Common myeloid progenitor, CD34-positive (primary cell): ENCODE data around the gene SPAG7.

Experiments used
- CTCF ChIA-PET: fragments of 350-600 bp; sonication (Branson Sonifier 250); formaldehyde crosslinking; loops from one replicate; lab custom pipeline; 2021; ENCODE audit warnings: antibody characterized with exemption; lab: Charles Lee
- POLR2A ChIA-PET: fragments of 350-600 bp; sonication (Branson Sonifier 250); formaldehyde crosslinking; loops from one replicate; lab custom pipeline; 2021; ENCODE audit warnings: antibody characterized with exemption; lab: Charles Lee
- DNase-seq, 3 donors: peaks; one replicate each; pipeline versions ENCODE4 v3.0.0 to v3.0.0-alpha.2; 2013
- H3K27ac ChIP-seq, 2 experiments: 1 replicate in 1 of 2; 2 replicates in 1 of 2; pipeline ENCODE4 v1.7.0; 2013; ENCODE audit warnings: inconsistent platforms in 2 of 2, low read length in 2 of 2, mild to moderate bottlenecking in 2 of 2, low read depth in 1 of 2, moderate library complexity in 1 of 2; ENCODE audit not compliant: severe bottlenecking in 2 of 2, insufficient read depth in 1 of 2, poor library complexity in 1 of 2
- H3K27me3 ChIP-seq, 5 experiments: replicated peaks in 2 of 5; 1 replicate in 3 of 5; 2 replicates in 2 of 5; pipeline versions ENCODE4 v1.6.1 to v1.7.0; 2013; ENCODE audit warnings: low read length in 4 of 5, mild to moderate bottlenecking in 2 of 5, moderate library complexity in 2 of 5, inconsistent platforms in 1 of 5; ENCODE audit not compliant: insufficient read depth in 5 of 5, control insufficient read depth in 4 of 5
- H3K36me3 ChIP-seq, 4 experiments: 1 replicate in 2 of 4; 2 replicates in 2 of 4; pipeline versions ENCODE4 v1.6.1 to v1.7.0; 2013; ENCODE audit warnings: low read length in 3 of 4, control low read depth in 1 of 4, mild to moderate bottlenecking in 1 of 4; ENCODE audit not compliant: control insufficient read depth in 4 of 4, insufficient read depth in 4 of 4
- H3K4me1 ChIP-seq, 4 experiments: 1 replicate in 3 of 4; 2 replicates in 1 of 4; pipeline versions ENCODE4 v1.6.1 to v1.7.1; 2013; ENCODE audit warnings: low read length in 3 of 4, mild to moderate bottlenecking in 3 of 4, control low read depth in 1 of 4, inconsistent platforms in 1 of 4, moderate library complexity in 1 of 4; ENCODE audit not compliant: control insufficient read depth in 4 of 4, insufficient read depth in 4 of 4; ENCODE audit errors: control extremely low read depth in 1 of 4
- H3K4me3 ChIP-seq, 7 experiments: 1 replicate in 4 of 7; 2 replicates in 3 of 7; pipeline versions ENCODE4 v1.5.1 to v1.7.0; 2013; ENCODE audit warnings: mild to moderate bottlenecking in 7 of 7, low read length in 6 of 7, moderate library complexity in 6 of 7, inconsistent platforms in 2 of 7, low read depth in 2 of 7, control low read depth in 1 of 7; ENCODE audit not compliant: insufficient read depth in 4 of 7, control insufficient read depth in 1 of 7; ENCODE audit errors: extremely low read depth in 1 of 7
- H3K9me3 ChIP-seq, 5 experiments: 1 replicate in 4 of 5; 2 replicates in 1 of 5; pipeline versions ENCODE4 v1.6.1 to v1.7.1; 2013; ENCODE audit warnings: low read length in 4 of 5, mild to moderate bottlenecking in 2 of 5, inconsistent platforms in 1 of 5, low read depth in 1 of 5, moderate library complexity in 1 of 5; ENCODE audit not compliant: control insufficient read depth in 4 of 5, insufficient read depth in 2 of 5; ENCODE audit errors: control extremely low read depth in 1 of 5
- WGBS: methylation state at CpG from one replicate; pipeline ENCODE4 v1.1.5; 2013; ENCODE audit not compliant: insufficient coverage; 5-methylcytosine and 5-hydroxymethylcytosine counted together

Gene SPAG7

DNA sequence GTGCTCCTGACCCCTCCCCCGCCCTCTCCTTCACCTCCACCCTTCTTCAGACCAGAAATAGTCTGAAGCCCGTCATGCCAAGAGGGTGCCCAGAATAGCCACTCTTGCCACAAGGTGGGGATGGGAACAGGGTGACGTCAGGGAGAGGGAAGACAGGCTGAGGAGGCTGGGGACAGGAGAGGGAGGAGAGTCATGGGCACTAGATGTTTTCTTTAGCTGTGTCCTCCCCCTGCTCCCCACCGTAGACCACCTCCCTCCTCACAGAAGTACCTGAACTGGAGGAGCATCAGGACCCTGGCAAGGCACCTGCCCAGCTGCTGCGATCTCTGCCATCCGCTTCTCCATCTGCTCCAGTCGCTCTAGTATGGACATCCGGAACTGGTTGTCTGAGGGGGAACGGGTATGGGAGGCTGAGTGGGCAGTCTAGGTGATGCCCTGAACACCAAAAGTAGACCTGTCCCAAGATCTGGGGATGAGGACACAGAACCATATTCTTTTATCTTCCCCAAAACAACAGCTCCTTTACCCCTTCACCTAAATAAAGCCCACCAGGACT is 6.6 kb upstream of the SPAG7 start:
- 98% methylated on average over 5 of the region's 9 CpGs for WGBS
- DNase-seq, result no peak
- Histone ChIP-seq H3K36me3 (peaks cover 7 to 59% (median 38%) of the 10 kb centered on the region in 4 experiments), H3K9me3 (no peaks in the 10 kb centered on the region), H3K4me3 (no peak overlapping the region), H3K27me3 (no peaks in the 10 kb centered on the region), H3K27ac (no peak overlapping the region), H3K4me1 (peaks cover 8 to 32% (median 12%) of the 10 kb centered on the region in 4 experiments)
- ChIA-PET CTCF (interaction anchor here (1.9 kb wide), 1 partner anchor 13 kb away, joined by 9 read pairs; the partner anchor contains the start of gene CAMTA2), POLR2A (no interaction called here)

DNA sequence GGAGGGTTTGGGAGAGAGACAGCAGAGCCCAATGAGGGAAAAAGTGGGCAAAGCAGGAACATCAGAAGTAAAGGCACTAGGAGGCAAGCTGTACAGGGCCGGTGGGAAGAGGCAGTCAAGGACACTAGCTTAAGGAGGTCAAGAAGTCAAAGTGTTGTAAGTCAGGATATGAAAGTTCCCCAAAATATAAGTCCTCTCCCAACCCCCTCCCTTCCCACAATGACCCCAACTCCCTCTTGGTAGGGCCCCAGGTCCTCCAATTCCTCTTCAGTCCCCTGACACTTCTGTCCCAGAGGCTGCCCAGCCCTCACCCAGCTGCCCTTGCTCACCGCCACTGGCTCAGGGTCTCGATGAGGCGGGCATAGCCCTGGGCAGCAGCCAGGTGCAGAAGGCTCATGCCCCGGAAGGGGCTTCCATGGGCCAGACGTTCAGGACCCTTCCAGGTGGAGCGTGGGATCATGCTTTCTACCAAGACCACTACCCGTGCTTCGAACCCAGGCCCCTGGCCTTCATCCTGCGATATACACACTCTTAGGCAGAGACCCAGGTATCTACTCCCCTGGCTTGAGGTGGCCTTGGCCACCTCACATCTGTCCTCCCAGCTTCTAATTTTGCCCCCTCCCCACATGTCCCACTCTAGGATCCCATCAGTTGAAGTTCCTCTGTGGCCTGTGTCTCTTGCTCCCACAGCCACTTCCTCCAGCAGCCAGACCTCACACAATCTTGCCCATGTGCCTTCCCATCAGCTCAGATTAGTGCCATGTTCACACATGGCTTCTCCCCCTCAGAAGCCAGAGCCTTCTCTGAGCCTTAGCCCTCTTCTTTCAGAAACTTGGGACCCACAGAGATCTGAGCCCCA is 5.9 kb upstream of the SPAG7 start:
- Histone ChIP-seq H3K9me3 (no peaks in the 10 kb centered on the region), H3K36me3 (peaks cover 7 to 60% (median 38%) of the 10 kb centered on the region in 4 experiments), H3K27me3 (no peaks in the 10 kb centered on the region), H3K4me3 (no peak overlapping the region), H3K27ac (no peak overlapping the region), H3K4me1 (peaks cover 3 to 33% (median 12%) of the 10 kb centered on the region in 4 experiments)
- WGBS, result over 99% methylated on average over 10 of the region's 10 CpGs
- ChIA-PET CTCF (interaction anchor here (2.2 kb wide), 1 partner anchor 14 kb away, joined by 10 read pairs; the partner anchor contains the start of gene CAMTA2), POLR2A (no interaction called here)
- no peak for DNase-seq

DNA sequence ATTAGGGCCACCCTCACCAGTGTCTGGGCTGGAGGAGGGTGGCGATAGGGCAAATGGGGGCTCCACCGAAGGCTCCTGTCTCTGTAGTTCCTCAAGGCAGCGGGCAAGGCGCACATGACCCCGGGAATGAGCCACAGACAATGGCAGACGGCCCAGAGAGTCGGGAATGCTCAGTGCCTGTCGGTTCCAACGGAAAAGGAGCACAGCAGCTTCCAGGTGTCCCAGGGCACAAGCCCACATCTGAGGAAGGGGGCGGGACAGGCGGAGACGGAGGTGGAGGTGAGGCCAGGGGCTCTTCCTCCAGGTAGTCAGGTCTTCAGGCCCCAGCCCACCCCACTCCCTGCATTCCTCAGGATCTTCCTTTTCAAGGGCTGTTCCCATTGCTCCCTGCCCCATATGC is 5.1 kb upstream of the SPAG7 start:
- H3K27ac ChIP-seq, result no peak overlapping the region
- peaks cover 0 to 34% (median 12%) of the 10 kb centered on the region in 4 experiments for H3K4me1 ChIP-seq
- no peaks in the 10 kb centered on the region for H3K9me3 ChIP-seq
- no peak overlapping the region for H3K4me3 ChIP-seq
- ChIA-PET CTCF (interaction anchor here (2.2 kb wide), 1 partner anchor 15 kb away, joined by 10 read pairs; the partner anchor contains the start of gene CAMTA2), POLR2A (no interaction called here)
- WGBS, result 97% methylated on average over 10 of the region's 12 CpGs
- no peaks in the 10 kb centered on the region for H3K27me3 ChIP-seq
- no peak for DNase-seq
- H3K36me3 ChIP-seq, result peaks cover 6 to 54% (median 34%) of the 10 kb centered on the region in 4 experiments

DNA sequence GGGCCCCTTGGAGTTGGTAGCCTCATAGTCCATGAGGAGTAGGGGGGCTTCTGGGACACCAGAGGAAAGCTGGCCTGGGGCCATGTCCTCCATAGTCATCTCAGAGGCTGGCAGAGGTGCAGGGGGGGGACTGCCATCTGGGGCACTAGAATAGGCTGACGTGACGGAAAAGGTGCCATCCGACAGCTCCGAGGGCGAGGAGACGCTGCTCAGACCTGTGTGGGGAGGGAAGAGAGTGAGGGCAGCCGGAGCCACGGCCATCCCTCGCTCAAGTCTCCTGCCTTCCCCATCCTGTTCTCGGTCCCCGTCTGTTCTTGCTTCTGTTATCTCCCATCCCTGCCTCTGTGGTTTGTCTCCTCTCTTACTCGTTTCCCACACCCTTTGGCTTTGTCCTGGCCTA is 4.7 kb upstream of the SPAG7 start:
- DNase-seq, result no peak
- Histone ChIP-seq H3K36me3 (peaks cover 5 to 50% (median 32%) of the 10 kb centered on the region in 4 experiments), H3K27me3 (no peaks in the 10 kb centered on the region), H3K4me3 (no peak overlapping the region), H3K27ac (no peak overlapping the region), H3K4me1 (peaks cover 0 to 34% (median 12%) of the 10 kb centered on the region in 4 experiments), H3K9me3 (no peaks in the 10 kb centered on the region)
- POLR2A ChIA-PET, result no interaction called here
- 91% methylated on average over 10 of the region's 12 CpGs for WGBS
- CTCF ChIA-PET, result interaction anchor here (0.7 to 2.2 kb wide), 2 partner anchors 15 to 125 kb away, joined by 3 to 10 read pairs; partner anchors contain the start of gene CAMTA2

DNA sequence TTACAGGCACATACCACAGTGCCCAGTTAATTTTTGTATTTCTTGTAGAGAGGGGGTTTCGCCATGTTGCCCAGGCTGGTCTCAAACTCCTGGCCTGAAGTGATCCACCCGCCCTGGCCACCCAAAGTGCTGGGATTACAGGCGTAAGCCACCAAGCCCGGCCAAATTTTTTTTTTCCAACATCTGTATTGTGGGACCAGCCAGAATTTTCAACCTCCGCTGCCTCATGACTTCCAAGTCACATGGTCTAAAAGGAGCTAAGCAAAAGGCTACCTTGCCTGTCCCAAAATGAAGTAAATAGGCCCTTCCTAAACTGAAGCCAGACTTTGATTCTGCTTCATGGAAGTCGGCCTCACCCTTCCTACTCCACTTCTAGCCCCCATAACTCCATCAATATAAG is 4.2 kb upstream of the SPAG7 start:
- H3K27ac ChIP-seq, result no peak overlapping the region
- POLR2A ChIA-PET, result no interaction called here
- peaks cover 0 to 34% (median 13%) of the 10 kb centered on the region in 4 experiments for H3K4me1 ChIP-seq
- H3K4me3 ChIP-seq, result no peak overlapping the region
- no peaks in the 10 kb centered on the region for H3K9me3 ChIP-seq
- CTCF ChIA-PET, result interaction anchor here (0.6 to 2.2 kb wide), 5 partner anchors 7 to 125 kb away, joined by 3 to 10 read pairs (median 3); partner anchors contain the start of gene CAMTA2
- H3K36me3 ChIP-seq, result peaks cover 5 to 45% (median 30%) of the 10 kb centered on the region in 4 experiments
- WGBS, result 96% methylated on average over 4 of the region's 6 CpGs
- H3K27me3 ChIP-seq, result no peaks in the 10 kb centered on the region
- DNase-seq, result no peak

DNA sequence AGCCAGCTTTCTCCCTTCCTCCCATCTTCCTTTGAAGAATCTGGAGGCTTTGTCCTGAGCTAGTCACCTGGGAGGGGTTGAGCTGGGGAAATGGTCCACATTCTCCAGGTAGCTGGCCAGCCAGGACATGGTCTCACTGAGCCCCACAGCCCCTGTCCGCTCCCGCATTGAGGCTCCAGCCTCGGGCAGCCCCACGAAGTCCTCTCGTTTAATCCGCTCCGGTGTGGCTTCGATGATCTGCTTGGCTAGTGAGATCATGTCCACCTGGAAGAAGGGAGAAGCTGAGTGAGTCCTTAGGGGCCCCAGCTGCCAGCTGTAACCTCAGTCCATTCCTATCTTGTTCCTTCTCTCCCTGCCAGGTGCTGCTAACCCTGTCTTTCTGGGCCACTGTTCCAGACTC is 2.7 kb upstream of the SPAG7 start:
- DNase-seq, result no peak
- Histone ChIP-seq H3K27ac (no peak overlapping the region), H3K4me1 (peaks cover 6 to 44% (median 21%) of the 10 kb centered on the region in 4 experiments), H3K27me3 (no peaks in the 10 kb centered on the region), H3K4me3 (no peak overlapping the region), H3K36me3 (peaks cover 5 to 44% (median 29%) of the 10 kb centered on the region in 4 experiments), H3K9me3 (no peaks in the 10 kb centered on the region)
- WGBS, result 93% methylated on average over 8 of the region's 8 CpGs
- ChIA-PET CTCF (interaction anchor here (0.6 to 6.7 kb wide), 9 partner anchors 9 to 93 kb away, joined by 3 to 35 read pairs (median 4); partner anchors contain the start of gene CAMTA2), POLR2A (no interaction called here)
